Measurements from ENCODE around the gene FAM120AOS.
"Not testable (repeated sequence)": the region's sequence is repeated elsewhere in the genome, so short reads cannot be mapped to it uniquely, and the experiment has no call there.

Gene FAM120AOS

GRCh38 chr9:93466416-93467061, 13.2 kb upstream of the FAM120AOS start:
- no peak for DNase-seq

DNA sequence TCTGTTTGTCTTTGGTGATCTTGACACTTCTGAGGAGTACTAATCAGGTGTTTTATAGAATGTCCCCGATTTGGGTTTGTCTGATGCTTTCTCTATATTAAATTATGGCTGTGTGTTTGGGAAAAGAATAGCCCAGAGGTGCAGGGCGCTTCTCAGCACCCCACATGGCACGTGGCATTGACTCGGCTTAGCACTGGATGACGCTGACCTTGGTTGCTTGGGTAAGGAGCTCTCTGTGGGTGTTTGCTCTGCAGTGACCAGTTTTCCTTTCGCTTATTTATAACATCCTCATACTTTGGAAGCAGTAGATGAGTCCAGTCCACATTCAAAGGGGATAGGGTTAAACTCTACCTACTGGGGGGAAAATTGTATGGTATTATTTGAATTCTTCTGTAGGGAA, 12.5 kb upstream of the FAM120AOS start:
- DNase-seq, result no peak

DNA sequence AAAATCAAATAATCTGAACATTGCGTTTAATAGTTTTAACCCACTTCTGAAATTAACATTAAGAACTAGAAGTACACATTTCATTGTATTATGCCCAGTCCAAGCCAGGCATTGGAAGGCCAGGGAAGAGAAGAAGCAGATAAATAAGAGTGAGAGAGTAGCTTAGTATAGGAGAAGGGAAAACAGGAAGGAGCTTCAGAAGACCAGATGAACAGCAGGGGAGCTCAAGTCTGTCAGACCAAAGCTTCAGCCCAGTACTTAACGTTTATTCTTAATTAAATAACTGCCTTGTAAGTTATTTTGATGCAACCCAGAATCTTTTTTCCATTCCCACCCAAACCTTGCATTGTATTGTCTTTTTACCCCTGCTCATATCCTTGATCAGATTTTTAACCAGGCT, 11.5 kb upstream of the FAM120AOS start:
- DNase-seq, result no peak

GRCh38 chr9:93464395-93464794, 11.0 kb upstream of the FAM120AOS start:
- DNase-seq, result no peak

DNA sequence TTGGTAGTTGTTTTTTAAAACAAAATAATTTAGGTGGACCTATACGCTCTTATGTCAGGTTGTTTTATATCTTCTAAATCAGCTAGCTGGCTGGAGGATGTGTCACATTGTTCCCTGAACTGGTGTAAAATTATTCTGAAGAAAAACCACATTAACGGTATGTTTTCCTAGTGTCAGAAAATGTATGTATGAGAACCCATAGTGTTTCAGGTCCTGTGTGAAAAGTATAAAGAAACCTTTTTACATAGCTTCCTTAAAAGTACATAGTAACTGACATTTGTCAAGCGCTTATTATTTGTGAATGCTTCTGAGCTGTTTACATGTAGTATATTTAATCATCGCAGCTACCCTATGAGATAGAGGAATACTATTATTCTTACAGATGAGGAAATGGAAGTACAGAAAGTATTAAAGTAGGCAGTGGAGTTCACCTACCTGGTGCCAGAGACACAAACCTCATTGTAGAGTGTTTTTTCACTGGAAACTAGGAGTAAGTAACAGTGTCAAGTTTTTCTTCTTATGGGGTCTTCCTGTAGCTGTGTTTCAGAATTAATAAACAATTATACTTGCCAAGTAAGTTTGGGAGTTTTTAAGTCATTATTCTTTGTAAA, 10.4 kb upstream of the FAM120AOS start:
- DNase-seq, result no peak

DNA sequence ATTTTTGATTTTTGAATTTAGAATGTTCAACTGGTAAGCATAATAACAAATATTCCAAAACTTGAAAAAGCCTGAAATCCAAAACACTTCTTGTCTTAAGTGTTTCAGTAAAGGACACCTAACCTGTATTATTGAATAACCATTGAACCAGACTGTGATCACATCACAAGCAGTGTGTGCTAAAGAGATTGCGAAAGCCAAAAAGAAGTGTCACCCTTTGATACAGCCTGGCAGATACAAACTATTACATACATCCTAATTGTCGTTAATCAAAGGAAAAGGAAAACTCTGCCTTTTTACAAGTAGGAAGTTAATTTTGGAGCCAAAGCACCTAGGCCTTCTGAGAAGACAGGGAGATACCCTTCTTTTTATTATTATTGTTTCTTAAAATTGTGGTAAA, 8.4 kb upstream of the FAM120AOS start:
- DNase-seq, result no peak

GRCh38 chr9:93461414-93461743, 8.0 kb upstream of the FAM120AOS start:
- no peak for DNase-seq

DNA sequence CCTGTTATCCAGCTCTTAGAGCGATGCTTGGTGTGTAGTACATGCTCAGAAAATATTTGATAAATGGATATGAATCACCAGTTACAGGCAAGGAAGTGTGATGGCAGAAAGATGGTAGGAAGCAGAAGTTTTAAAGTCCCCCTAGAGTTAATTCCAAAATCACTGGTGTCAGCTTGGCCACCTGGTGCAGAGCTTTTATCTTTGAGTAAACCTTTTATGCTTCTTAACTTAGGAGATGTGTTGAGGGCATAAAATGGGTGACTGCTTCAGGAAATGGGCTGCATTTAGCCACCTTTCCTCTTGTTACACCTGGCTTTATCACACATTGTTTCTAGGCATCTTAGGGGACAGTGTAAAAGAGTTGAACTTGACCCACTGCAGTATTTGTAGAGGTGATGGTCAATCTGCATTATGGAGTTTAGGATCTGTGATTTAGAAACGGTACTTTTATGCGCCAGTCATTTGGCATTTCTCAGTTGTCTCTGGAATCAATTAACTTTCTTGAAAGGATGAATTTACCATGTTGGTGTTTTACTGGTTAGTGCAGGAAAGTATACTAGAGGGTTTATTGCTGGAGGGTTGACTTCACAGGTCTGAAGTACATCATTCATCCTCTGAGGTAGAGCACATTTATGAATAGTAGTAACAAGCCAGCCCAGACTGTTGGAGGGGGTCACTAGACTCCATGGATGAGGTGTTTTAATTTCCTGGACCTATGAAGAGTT, 7.5 kb upstream of the FAM120AOS start:
- DNase-seq, result no peak

GRCh38 chr9:93459432-93459847, 6.1 kb upstream of the FAM120AOS start:
- DNase-seq, result no peak

DNA sequence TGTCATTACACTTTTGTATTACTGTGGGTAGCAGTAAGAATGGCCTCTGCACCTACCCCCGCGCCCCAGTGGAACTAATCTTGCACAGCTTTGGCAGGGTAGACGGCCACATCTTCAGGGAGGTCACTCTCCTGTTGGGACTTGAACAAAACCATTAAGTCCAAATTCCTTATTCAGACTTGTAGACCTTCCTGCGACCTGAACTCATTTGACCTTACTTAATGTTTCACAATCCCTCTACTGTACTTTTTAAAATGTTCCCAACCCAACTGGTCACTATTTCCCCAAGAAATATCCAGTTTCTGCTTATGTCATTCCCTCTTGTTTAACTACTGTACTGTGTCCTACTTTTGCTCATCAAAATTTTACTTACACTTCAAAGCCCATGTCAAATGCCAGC, 5.3 kb upstream of the FAM120AOS start:
- no peak for DNase-seq

DNA sequence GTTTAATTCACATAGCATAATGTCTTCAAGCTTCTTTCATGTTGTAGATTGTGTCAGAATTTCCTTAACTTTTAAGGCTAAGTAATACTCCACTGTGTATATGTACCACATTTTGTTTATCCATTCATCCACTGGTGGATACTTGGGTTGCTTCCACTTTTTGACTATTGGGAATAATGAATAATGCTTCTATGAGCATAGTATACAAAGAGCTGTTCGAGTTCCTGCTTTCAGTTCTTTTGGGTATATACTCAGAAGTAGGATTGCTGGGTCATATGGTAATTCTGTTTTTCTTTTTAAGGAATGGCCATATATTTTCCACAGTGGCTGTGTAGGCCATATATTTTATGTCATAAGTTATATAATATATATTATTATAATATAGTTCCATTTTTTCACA, 3.6 kb upstream of the FAM120AOS start:
- no peak for DNase-seq

GRCh38 chr9:93456504-93456903, 3.1 kb upstream of the FAM120AOS start:
- no peak for DNase-seq

GRCh38 chr9:93456022-93456421, 2.6 kb upstream of the FAM120AOS start:
- no peak for DNase-seq

DNA sequence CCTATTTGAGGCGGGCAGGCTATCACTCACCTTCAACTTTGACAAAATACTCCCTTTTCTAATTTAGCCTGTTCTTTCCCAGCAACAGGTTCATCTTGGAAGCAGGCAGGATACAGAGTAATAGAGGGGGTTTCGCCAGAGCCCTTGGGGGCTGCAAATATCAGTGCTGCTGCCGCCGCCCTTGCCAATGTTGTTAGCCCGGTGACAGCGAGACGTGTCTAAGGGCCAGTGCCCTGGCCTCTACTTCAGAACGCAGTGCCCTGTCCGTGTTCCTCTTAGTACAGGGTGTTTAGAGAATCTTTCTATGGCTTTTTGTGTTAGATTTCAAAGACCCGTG, 703 bp downstream of the FAM120AOS start:
- DNase-seq, result no peak

DNA sequence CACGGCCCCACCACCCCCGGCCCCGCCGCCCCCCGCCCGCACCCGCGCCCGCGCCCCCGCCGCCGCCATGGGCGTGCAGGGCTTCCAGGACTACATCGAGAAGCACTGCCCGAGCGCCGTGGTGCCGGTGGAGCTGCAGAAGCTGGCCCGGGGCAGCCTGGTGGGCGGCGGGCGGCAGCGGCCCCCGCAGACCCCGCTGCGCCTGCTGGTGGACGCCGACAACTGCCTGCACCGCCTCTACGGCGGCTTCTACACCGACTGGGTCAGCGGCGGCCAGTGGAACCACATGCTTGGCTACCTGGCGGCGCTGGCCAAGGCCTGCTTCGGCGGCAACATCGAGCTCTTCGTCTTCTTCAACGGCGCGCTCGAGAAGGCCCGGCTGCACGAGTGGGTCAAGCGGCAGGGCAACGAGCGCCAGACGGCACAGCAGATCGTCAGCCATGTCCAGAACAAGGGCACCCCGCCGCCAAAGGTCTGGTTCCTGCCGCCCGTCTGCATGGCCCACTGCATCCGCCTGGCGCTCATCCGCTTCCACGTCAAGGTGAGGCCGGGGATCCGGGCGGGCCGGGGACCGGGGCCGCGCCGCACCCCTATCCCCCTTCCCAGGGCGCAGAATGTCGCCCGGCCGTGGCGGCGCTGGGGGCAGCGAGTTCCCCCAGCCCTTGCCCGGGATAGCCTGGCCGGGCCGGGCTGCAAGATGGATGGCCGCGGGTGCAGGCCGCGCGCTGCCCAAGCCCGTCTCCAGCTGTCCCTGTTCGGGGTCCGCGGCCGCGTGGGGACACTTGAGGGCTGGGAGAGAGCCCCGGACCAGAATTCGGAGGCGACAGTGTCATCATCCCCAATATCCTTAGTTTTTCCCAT, 1.3 kb downstream of the FAM120AOS start:
- DNase-seq, result peak; percentile 26

DNA sequence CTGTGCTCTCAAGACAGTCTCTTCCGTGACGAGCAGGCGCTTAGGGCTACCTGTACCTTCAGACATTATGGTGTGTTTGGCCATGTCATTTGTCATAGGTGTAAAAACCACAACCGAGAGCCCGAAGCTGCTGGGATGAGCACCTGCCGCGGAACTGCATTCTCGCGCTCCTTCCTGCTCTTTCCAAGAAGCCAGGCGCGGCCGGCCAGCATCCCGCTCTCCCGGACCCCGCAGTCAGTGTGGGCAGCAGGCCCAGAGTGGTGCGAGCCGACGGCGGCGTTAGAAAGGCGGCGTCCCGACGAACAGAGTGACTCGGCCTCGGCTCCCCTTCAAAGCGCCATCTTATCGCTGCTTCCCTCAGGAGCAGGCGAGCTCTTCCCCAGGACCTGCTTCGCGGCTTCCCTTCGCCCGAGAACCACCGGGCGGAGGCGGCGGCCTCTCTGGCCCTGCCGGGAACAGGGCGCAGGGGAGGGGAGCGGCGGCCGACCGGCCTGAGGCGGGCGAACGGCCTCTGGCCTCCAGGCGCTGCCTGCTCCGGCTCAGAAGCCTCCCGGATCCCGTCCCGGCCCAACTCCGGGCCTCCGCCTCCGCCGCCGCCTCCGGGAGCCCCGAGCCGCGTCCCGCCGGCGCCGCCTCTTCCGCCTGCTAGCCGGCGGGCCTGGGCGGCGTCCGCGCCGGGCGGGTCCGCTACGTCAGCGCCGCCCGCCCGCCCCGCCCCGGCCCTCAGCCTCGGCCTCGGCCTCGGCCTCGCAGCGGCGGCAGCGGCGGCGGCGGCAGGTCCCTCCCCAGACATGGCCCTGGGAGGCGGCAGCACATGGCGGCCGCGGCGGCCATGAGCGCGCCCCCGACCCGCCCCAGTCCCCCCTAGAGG, 2.2 kb downstream of the FAM120AOS start, which contains the start of gene FAM120A:
FAM120A (plus strand) TSS at position 741 of the 871 bp plus-strand sequence. CDS start 231 bp downstream, outside the sequence.
- peak; percentile 81 for DNase-seq

DNA sequence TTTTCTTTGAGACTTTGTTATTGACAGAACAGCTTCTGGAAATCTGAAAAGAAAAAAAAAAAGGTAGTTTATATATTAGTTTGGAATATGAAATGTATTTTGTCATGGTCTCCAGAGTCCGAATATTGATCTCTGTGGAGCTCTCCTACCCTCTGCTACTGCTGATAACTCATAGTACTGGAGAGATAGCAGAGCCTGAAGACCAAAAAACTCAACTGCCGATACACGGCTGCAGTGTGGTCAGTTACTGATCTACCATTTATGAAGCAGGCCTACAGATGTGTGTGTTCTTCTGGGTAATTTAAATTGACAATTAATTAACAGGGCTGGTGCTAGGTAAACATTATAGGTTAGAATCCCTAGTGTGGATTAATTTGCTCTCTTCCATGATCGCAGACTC, 5.7 kb downstream of the FAM120AOS start:
- DNase-seq, result no peak

GRCh38 chr9:93446073-93446472, 7.3 kb downstream of the FAM120AOS start:
- no peak for DNase-seq

GRCh38 chr9:93440896-93441580, 12.3 kb downstream of the FAM120AOS start:
- DNase-seq, result no peak

- not testable (repeated sequence) for DNase-seq
These were observed 14.1 kb downstream of the FAM120AOS start for GRCh38 chr9:93439301-93439700.

GRCh38 chr9:93437996-93438395, 15.4 kb downstream of the FAM120AOS start:
- DNase-seq, result no peak
